Measurements from ENCODE around the gene INTS3.

GRCh38 chr1:153749408-153750005 is 21.7 kb downstream of the INTS3 start:
- TF ChIP-seq FOXM1 (IDR thresholded peaks at IDR 0.05; ENCODE audit: borderline replicate concordance, low read depth), result no peak
- TF ChIP-seq EP300 (IDR thresholded peaks at IDR 0.05; ENCODE audit: borderline replicate concordance), result no peak
- peak; percentile 87 for TF ChIP-seq RAD21 (IDR thresholded peaks at IDR 0.05; ENCODE audit: low read depth)
- TF ChIP-seq TAF1 (IDR thresholded peaks at IDR 0.05; ENCODE audit: low read depth), result no peak
- no peak for TF ChIP-seq REST (IDR thresholded peaks at IDR 0.05; ENCODE audit: low read depth)
- no peak for TF ChIP-seq MAX (IDR thresholded peaks at IDR 0.05)
- no peak for TF ChIP-seq CREB1 (IDR thresholded peaks at IDR 0.05; ENCODE audit: low read depth)
